ENCODE data around the gene MYO18B. TPM values are rescaled to one million over a fixed set of nuclear protein-coding genes. Genes with fewer than 3 reads are reported as not detected.

MYO18B gene
- total RNA-seq, 1 experiment from 2014 or later, result not detected

DNA sequence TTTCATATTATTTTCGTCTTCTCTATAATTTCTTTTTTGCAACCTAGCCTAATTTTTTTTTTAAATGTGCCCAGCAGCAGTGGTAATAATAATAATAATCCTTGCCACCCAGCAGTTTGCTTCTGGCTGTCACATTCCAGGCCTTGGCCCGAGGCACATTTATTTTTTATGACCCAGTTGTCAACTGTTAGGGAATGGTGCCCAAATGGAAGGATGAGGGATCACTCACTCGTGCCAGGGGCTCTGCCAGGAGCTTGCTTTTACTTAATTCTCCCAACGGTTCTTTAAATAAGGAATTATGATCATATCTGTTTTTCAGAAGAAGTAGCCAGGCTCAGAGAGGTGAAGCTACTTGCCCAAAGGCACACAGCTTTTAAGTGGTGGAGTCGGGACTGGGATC is 49.6 kb downstream of the MYO18B start:
- Histone ChIP-seq H3K27me3 (ENCODE audit: low read length) (no peaks in the 10 kb centered on the region), H3K36me3 (ENCODE audit: low read depth, low read length) (no peaks in the 10 kb centered on the region), H4K20me1 (ENCODE audit: low read length) (no peaks in the 10 kb centered on the region), H3K4me2 (ENCODE audit: low read length) (no peak overlapping the region), H3K4me3 (ENCODE audit: low read length) (no peak overlapping the region), H3K9ac (ENCODE audit: low read length) (no peak overlapping the region), H3K27ac (ENCODE audit: low read length) (no peak overlapping the region), H3K4me1 (ENCODE audit: insufficient read depth, low read length) (no peaks in the 10 kb centered on the region), H2AFZ (ENCODE audit: low read length) (no peak overlapping the region), H3F3A (ENCODE audit: low read length, unreplicated experiment) (no peaks in the 10 kb centered on the region), H3K9me2 (replicated peaks; ENCODE audit: low read length) (no peaks in the 10 kb centered on the region), H3K9me3 (ENCODE audit: low read length) (no peaks in the 10 kb centered on the region), H3K79me2 (ENCODE audit: low read length) (no peaks in the 10 kb centered on the region)
- BruUV-seq (replicated peaks), result no TSS peak
- ChIA-PET CTCF (no interaction called here), POLR2A (ENCODE audit: unreplicated experiment) (no interaction called here)
- intact Hi-C loops (cut with micrococcal nuclease), result no loop called here
- ATAC-seq (no peak), DNase-seq (no peak)
- TF ChIP-seq, protein P1, sequence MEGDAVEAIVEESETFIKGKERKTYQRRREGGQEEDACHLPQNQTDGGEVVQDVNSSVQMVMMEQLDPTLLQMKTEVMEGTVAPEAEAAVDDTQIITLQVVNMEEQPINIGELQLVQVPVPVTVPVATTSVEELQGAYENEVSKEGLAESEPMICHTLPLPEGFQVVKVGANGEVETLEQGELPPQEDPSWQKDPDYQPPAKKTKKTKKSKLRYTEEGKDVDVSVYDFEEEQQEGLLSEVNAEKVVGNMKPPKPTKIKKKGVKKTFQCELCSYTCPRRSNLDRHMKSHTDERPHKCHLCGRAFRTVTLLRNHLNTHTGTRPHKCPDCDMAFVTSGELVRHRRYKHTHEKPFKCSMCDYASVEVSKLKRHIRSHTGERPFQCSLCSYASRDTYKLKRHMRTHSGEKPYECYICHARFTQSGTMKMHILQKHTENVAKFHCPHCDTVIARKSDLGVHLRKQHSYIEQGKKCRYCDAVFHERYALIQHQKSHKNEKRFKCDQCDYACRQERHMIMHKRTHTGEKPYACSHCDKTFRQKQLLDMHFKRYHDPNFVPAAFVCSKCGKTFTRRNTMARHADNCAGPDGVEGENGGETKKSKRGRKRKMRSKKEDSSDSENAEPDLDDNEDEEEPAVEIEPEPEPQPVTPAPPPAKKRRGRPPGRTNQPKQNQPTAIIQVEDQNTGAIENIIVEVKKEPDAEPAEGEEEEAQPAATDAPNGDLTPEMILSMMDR (conservative IDR thresholded peaks at IDR 0.05; ENCODE audit: low read depth, low read length), result no peak
- TF ChIP-seq EZH2 (IDR thresholded peaks at IDR 0.05; ENCODE audit: low read length, unreplicated experiment) (no peak), EZH2phosphoT487 (IDR thresholded peaks at IDR 0.05; ENCODE audit: borderline replicate concordance, low read length) (no peak)

GRCh38 chr22:25795478-25795877 is 53.5 kb downstream of the MYO18B start:
- CTCF ChIA-PET, result no interaction called here
- TF ChIP-seq EZH2 (IDR thresholded peaks at IDR 0.05; ENCODE audit: low read length, unreplicated experiment) (no peak), EZH2phosphoT487 (IDR thresholded peaks at IDR 0.05; ENCODE audit: borderline replicate concordance, low read length) (no peak)
- TF ChIP-seq, protein P1 (conservative IDR thresholded peaks at IDR 0.05; ENCODE audit: low read depth, low read length), result no peak
- no peaks in the 10 kb centered on the region for H3K9me3 ChIP-seq (ENCODE audit: low read length)
- POLR2A ChIA-PET (ENCODE audit: unreplicated experiment), result no interaction called here
- H3K4me2 ChIP-seq (ENCODE audit: low read length), result no peak overlapping the region
- H3K79me2 ChIP-seq (ENCODE audit: low read length), result no peaks in the 10 kb centered on the region
- no peaks in the 10 kb centered on the region for H4K20me1 ChIP-seq (ENCODE audit: low read length)
- ATAC-seq (no peak), DNase-seq (no peak)
- no peaks in the 10 kb centered on the region for H3K27me3 ChIP-seq (ENCODE audit: low read length)
- no peaks in the 10 kb centered on the region for H3K9me2 ChIP-seq (replicated peaks; ENCODE audit: low read length)
- intact Hi-C loops (cut with micrococcal nuclease), result no loop called here
- no peak overlapping the region for H2AFZ ChIP-seq (ENCODE audit: low read length)
- no peak overlapping the region for H3K27ac ChIP-seq (ENCODE audit: low read length)
- H3K4me1 ChIP-seq (ENCODE audit: insufficient read depth, low read length), result no peaks in the 10 kb centered on the region
- no peaks in the 10 kb centered on the region for H3K36me3 ChIP-seq (ENCODE audit: low read depth, low read length)
- H3K4me3 ChIP-seq (ENCODE audit: low read length), result no peak overlapping the region
- no peaks in the 10 kb centered on the region for H3F3A ChIP-seq (ENCODE audit: low read length, unreplicated experiment)
- no TSS peak for BruUV-seq (replicated peaks)
- no peak overlapping the region for H3K9ac ChIP-seq (ENCODE audit: low read length)

DNA sequence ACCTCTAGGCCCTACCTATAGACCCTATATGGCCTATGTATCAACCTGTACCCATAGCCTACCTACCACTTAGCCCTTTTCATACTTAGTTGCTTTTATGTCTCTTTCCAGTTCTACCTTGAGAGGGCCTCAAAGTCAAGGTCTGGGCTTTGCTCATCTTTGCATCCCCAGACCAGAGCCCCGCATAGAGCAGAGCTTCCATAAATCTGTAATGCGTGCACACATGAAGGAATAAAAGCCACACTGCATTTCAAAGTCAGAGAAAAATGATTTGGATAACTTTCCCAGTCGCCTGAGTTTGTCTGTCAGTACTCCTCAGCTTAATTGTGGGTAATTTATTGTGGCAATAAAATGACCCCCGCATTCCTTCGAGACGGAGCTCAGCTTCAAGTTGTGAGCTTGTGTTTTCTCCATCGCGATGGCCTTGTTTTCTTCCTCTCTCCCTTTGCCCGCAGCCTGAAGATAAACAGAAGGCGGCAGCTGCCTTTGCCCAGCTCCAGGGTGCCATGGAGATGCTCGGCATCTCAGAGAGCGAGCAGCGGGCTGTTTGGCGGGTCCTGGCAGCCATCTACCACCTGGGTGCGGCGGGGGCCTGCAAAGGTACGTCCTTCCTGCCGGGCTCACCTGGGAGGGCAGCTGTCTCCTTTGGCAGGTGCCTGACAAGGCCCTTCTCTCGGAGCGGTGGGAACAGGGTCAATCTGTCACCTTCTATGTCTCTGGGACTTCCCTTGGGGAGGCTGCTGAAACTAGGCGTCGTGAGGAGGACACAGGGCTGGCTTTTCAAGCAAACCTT is 55.7 kb downstream of the MYO18B start:
- Histone ChIP-seq H3K4me3 (ENCODE audit: low read length) (no peak overlapping the region), H3K36me3 (ENCODE audit: low read depth, low read length) (no peaks in the 10 kb centered on the region), H3K4me2 (ENCODE audit: low read length) (no peak overlapping the region), H3K9me3 (ENCODE audit: low read length) (no peaks in the 10 kb centered on the region), H3F3A (ENCODE audit: low read length, unreplicated experiment) (no peaks in the 10 kb centered on the region), H4K20me1 (ENCODE audit: low read length) (no peaks in the 10 kb centered on the region), H3K27ac (ENCODE audit: low read length) (no peak overlapping the region), H3K27me3 (ENCODE audit: low read length) (no peaks in the 10 kb centered on the region), H3K9me2 (replicated peaks; ENCODE audit: low read length) (no peaks in the 10 kb centered on the region), H3K4me1 (ENCODE audit: insufficient read depth, low read length) (no peaks in the 10 kb centered on the region), H2AFZ (ENCODE audit: low read length) (no peak overlapping the region), H3K9ac (ENCODE audit: low read length) (no peak overlapping the region), H3K79me2 (ENCODE audit: low read length) (no peaks in the 10 kb centered on the region)
- ChIA-PET CTCF (no interaction called here), POLR2A (ENCODE audit: unreplicated experiment) (no interaction called here)
- no TSS peak for BruUV-seq (replicated peaks)
- intact Hi-C loops (cut with micrococcal nuclease), result no loop called here
- TF ChIP-seq, protein P1 (conservative IDR thresholded peaks at IDR 0.05; ENCODE audit: low read depth, low read length), result no peak
- no peak for TF ChIP-seq EZH2 (IDR thresholded peaks at IDR 0.05; ENCODE audit: low read length, unreplicated experiment)
- no peak for TF ChIP-seq EZH2phosphoT487 (IDR thresholded peaks at IDR 0.05; ENCODE audit: borderline replicate concordance, low read length)
- no peak for DNase-seq
- no peak for ATAC-seq

Data from PC-3 (cell line).